Medulla oblongata (tissue), 1 donor: ENCODE data around the gene HOOK2.
"Not testable (repeated sequence)": the region's sequence is repeated elsewhere in the genome, so short reads cannot be mapped to it uniquely, and the experiment has no call there.

Experiments
- DNase-seq: peaks from one replicate; pipeline ENCODE4 v3.0.0-alpha.2; 2015; ENCODE audit errors: extremely low spot score

Gene HOOK2

GRCh38 chr19:12720851-12721655 is 54.3 kb downstream of the HOOK2 start:
- no peak for DNase-seq

GRCh38 chr19:12720296-12720695 is 55.1 kb downstream of the HOOK2 start:
- no peak for DNase-seq

- no peak for DNase-seq
Observed at GRCh38 chr19:12715929-12716328, 59.4 kb downstream of the HOOK2 start.

- DNase-seq = no peak
Observed at GRCh38 chr19:12715102-12715501, 60.2 kb downstream of the HOOK2 start.

- not testable (repeated sequence) for DNase-seq
Observed at GRCh38 chr19:12713304-12713703, 62.0 kb downstream of the HOOK2 start.
